ENCODE results near the gene SETD9. TPM values are rescaled to one million over a fixed set of nuclear protein-coding genes. Genes with fewer than 3 reads are reported as not detected.

SETD9 gene, protein sequence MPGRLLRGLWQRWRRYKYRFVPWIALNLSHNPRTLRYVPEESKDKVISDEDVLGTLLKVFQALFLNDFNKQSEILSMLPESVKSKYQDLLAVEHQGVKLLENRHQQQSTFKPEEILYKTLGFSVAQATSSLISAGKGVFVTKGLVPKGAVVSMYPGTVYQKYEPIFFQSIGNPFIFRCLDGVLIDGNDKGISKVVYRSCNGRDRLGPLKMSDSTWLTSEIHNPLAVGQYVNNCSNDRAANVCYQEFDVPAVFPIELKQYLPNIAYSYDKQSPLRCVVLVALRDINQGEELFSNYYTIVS
- 4.5 and 6.0 TPM in 2 replicates for total RNA-seq (2014; rRNA removed)
- percentile 46 among the genes with signal in this experiment for Bru-seq, nascent RNA
- BruChase-seq, experiment 1, labeled RNA remaining after a 6-hour chase = percentile 49 among the genes with signal in this experiment
- percentile 46 among the genes with signal in this experiment for BruChase-seq, experiment 2, labeled RNA remaining after a 2-hour chase
- long read RNA-seq, partial matches to known transcripts = 0 of 7 reads
- long read RNA-seq, other reads (novel, unspliced or antisense) = 2 of 7 reads

DNA sequence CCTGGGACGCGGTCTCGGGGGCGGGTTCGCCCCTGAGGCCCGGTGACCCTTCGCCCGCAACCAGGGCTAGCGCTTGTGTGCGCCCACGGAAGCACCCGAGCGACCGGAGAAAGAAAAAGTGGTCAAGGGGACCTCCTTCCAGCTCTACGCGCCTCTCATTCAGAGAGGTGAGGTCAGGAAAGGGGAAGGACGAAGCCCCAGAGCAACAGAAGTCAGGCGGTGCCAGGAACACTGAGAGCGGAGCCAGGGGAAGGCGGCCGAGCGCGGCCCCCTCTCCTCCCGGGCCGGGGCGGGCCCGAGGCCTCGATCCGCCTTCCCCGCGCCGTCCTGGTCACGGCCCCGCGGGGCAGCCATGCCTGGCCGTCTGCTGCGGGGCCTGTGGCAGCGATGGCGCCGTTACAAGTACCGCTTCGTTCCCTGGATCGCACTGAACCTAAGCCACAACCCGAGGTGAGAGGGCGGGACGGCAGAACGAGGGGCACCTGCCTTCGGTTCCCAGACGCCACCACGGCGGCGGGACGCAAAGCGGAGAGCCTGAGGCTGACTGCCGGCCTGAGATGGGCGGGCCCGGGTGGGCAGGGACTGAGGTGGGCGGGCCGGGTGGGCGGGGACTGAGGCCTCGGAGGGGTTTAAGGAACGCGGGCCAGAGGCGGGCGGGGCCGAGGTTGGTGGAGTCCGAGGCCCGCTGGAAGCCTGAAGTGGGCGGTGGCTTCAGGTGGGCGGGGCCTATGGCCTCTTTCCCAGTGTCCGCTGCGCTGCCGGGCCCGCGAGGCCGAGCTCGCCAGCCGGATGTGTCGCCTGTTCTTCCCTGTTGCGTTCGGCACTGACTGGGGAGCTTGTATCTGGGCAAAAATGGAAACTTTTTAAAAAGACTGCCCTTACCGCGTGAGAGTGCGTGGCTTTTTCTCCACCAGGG is at the start of gene SETD9:
TSS of gene SETD9 (plus strand) at position 303 of the 916 bp plus-strand sequence. CDS start at position 353, 50 bp downstream.
- CTCF ChIA-PET = interaction anchor here (0.6 kb wide), 1 partner anchor 9 kb away, joined by 4 read pairs; no protein-coding TSS in a partner anchor
- POLR2A ChIA-PET (ENCODE audit: unreplicated experiment) = interaction anchor here (0.7 kb wide), 1 partner anchor 51 kb away, joined by 4 read pairs; no protein-coding TSS in a partner anchor
- ATAC-seq (peak; percentile 88), DNase-seq (peak; percentile 92)
- BruUV-seq (replicated peaks) = no TSS peak
- Histone ChIP-seq H2AFZ (ENCODE audit: low read length) (peak within 1 kb of the TSS; percentile 87), H3K4me3 (ENCODE audit: low read length) (peak within 1 kb of the TSS; percentile 83), H3K79me2 (ENCODE audit: low read length) (peaks cover 14% of the 10 kb centered on the region; the same call in 1 of the 2 replicates), H3K4me1 (ENCODE audit: insufficient read depth, low read length) (peaks cover 6% of the 10 kb centered on the region), H3K4me2 (ENCODE audit: low read length) (peak within 1 kb of the TSS; percentile 95), H3K9ac (ENCODE audit: low read length) (peak within 1 kb of the TSS; percentile 97), H3K9me2 (replicated peaks; ENCODE audit: low read length) (no peaks in the 10 kb centered on the region), H3F3A (ENCODE audit: low read length, unreplicated experiment) (no peaks in the 10 kb centered on the region), H3K27ac (ENCODE audit: low read length) (peak within 1 kb of the TSS; percentile 69), H4K20me1 (ENCODE audit: low read length) (no peaks in the 10 kb centered on the region), H3K9me3 (ENCODE audit: low read length) (no peaks in the 10 kb centered on the region), H3K36me3 (ENCODE audit: low read depth, low read length) (no peaks in the 10 kb centered on the region), H3K27me3 (ENCODE audit: low read length) (no peaks in the 10 kb centered on the region)
- TF ChIP-seq EZH2 (IDR thresholded peaks at IDR 0.05; ENCODE audit: low read length, unreplicated experiment) = no peak
- no peak for TF ChIP-seq EZH2phosphoT487 (IDR thresholded peaks at IDR 0.05; ENCODE audit: borderline replicate concordance, low read length)
- TF ChIP-seq, protein P1, sequence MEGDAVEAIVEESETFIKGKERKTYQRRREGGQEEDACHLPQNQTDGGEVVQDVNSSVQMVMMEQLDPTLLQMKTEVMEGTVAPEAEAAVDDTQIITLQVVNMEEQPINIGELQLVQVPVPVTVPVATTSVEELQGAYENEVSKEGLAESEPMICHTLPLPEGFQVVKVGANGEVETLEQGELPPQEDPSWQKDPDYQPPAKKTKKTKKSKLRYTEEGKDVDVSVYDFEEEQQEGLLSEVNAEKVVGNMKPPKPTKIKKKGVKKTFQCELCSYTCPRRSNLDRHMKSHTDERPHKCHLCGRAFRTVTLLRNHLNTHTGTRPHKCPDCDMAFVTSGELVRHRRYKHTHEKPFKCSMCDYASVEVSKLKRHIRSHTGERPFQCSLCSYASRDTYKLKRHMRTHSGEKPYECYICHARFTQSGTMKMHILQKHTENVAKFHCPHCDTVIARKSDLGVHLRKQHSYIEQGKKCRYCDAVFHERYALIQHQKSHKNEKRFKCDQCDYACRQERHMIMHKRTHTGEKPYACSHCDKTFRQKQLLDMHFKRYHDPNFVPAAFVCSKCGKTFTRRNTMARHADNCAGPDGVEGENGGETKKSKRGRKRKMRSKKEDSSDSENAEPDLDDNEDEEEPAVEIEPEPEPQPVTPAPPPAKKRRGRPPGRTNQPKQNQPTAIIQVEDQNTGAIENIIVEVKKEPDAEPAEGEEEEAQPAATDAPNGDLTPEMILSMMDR (conservative IDR thresholded peaks at IDR 0.05; ENCODE audit: low read depth, low read length) = no peak
- intact Hi-C loops (cut with micrococcal nuclease) = loop anchor here (1.0 to 10.0 kb wide), 3 partner anchors 43 to 1555 kb away; partner anchors contain the start of genes MIER3 and PLK2

DNA sequence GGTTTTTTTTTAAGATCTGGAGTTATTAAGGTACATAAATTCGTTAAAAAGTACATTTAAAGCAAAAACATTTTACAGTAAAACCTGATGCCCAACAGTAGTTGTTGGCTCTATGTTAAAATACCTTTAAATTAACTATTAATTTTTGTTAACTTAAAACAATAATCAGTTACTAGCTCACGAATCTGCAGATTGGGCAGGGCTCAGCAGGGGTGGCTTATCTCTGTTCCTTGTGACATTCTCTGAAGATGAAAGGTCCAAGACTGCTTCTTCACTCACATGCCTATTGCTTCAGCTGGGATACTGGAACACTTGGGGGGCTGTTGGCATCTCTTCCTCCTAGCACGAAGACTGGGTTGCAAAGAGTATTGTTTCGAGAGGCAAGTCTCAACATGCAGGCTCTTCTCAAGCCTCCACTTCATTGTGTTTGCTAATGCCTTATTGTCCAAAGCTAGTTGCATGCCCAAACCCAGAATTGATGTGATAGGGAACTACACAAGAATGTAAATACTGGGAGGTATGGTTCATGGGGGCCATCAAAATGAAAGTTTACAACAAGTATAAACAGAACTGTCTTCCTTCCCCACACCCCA is 47.4 kb upstream of the SETD9 start:
- BruUV-seq (replicated peaks) = no TSS peak
- Histone ChIP-seq H3K9me2 (replicated peaks; ENCODE audit: low read length) (no peaks in the 10 kb centered on the region), H3K9me3 (ENCODE audit: low read length) (no peaks in the 10 kb centered on the region), H3K27me3 (ENCODE audit: low read length) (no peaks in the 10 kb centered on the region), H4K20me1 (ENCODE audit: low read length) (no peaks in the 10 kb centered on the region), H3F3A (ENCODE audit: low read length, unreplicated experiment) (no peaks in the 10 kb centered on the region), H3K36me3 (ENCODE audit: low read depth, low read length) (no peaks in the 10 kb centered on the region), H3K4me3 (ENCODE audit: low read length) (no peak overlapping the region), H3K4me2 (ENCODE audit: low read length) (no peak overlapping the region), H2AFZ (ENCODE audit: low read length) (no peak overlapping the region), H3K4me1 (ENCODE audit: insufficient read depth, low read length) (no peaks in the 10 kb centered on the region), H3K27ac (ENCODE audit: low read length) (no peak overlapping the region), H3K79me2 (ENCODE audit: low read length) (no peaks in the 10 kb centered on the region), H3K9ac (ENCODE audit: low read length) (no peak overlapping the region)
- ATAC-seq (no peak), DNase-seq (no peak)
- intact Hi-C loops (cut with micrococcal nuclease) = no loop called here
- CTCF ChIA-PET = interaction anchor here (0.7 kb wide), 1 partner anchor 24 kb away, joined by 3 read pairs; no protein-coding TSS in a partner anchor
- TF ChIP-seq EZH2phosphoT487 (IDR thresholded peaks at IDR 0.05; ENCODE audit: borderline replicate concordance, low read length) (no peak), EZH2 (IDR thresholded peaks at IDR 0.05; ENCODE audit: low read length, unreplicated experiment) (no peak)
- TF ChIP-seq, protein P1 (conservative IDR thresholded peaks at IDR 0.05; ENCODE audit: low read depth, low read length) = no peak
- POLR2A ChIA-PET (ENCODE audit: unreplicated experiment) = no interaction called here
